ENCODE results near the gene ZNF275. TPM values are rescaled to one million over a fixed set of nuclear protein-coding genes. Genes with fewer than 3 reads are reported as not detected.

Gene ZNF275
- total RNA-seq, 4 donors from 2014 or later = 8.2 to 16.4 (median 12.1) TPM

DNA sequence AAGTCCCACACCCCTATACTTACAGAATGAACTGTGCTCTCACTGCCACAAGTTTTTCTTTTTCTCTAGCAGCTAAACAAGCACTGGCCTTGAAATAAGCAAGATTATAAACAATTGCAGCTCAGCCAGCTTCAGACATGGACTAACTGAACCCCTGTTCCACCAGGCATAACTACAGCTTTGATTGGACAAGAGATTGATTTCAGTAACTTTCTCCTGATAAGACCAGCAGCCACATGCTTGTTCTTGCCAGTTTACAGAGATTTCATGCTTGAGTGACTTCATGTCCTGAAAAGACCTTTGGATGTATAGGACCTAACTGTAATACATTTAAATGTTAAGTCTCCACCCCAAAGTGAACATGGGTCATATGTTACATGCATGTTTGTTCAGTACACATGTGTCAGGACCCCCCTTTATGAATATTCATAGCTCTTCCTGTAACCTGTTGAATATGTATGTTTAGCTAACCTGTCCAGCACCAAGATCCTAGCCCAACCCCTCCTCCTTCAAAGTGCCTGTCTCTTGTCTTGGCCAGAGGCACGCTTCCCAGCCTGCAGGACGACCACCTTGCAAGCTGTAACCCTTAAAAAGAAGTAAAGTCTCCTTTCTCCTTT is 27.9 kb downstream of the ZNF275 start:
- H3K4me3 ChIP-seq (replicated peaks in 1 of 3) = no peak overlapping the region
- intact Hi-C loops (cut with DNase I) = no loop called here
- no peak overlapping the region for H3K27ac ChIP-seq
- no peaks in the 10 kb centered on the region for H3K9me3 ChIP-seq
- no peak for DNase-seq
- no peaks in the 10 kb centered on the region for H3K36me3 ChIP-seq
- H3K27me3 ChIP-seq = no peaks in the 10 kb centered on the region
- 0 to 43% methylated on average over 2 of the region's 2 CpGs for WGBS, 2 donors
- H3K4me1 ChIP-seq = peaks cover 7 to 8% of the 10 kb centered on the region in 2 donors
- no peak for TF ChIP-seq POLR2A (IDR thresholded peaks at IDR 0.05)
- TF ChIP-seq, protein P1, sequence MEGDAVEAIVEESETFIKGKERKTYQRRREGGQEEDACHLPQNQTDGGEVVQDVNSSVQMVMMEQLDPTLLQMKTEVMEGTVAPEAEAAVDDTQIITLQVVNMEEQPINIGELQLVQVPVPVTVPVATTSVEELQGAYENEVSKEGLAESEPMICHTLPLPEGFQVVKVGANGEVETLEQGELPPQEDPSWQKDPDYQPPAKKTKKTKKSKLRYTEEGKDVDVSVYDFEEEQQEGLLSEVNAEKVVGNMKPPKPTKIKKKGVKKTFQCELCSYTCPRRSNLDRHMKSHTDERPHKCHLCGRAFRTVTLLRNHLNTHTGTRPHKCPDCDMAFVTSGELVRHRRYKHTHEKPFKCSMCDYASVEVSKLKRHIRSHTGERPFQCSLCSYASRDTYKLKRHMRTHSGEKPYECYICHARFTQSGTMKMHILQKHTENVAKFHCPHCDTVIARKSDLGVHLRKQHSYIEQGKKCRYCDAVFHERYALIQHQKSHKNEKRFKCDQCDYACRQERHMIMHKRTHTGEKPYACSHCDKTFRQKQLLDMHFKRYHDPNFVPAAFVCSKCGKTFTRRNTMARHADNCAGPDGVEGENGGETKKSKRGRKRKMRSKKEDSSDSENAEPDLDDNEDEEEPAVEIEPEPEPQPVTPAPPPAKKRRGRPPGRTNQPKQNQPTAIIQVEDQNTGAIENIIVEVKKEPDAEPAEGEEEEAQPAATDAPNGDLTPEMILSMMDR (IDR thresholded peaks at IDR 0.05) = no peak

DNA sequence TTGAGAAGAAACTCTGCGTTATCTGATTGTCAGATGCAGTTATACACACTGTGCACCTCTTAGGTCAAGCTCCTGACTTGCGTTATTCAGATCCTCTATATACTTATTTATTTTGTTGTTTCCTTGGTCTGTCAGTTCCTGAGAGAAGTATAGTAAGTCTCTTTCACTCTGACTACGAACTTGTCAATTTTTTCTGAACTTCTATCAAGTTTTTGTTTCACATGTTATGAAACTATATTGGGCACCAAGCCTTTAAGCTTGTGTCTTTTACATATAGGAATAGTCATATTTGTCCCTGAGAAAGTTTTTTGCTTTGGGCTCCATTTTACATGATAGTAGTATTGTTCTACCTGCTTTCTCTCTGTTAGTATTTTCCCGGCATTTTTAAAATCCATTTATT is 31.7 kb downstream of the ZNF275 start:
- Histone ChIP-seq H3K27me3 (peaks cover 5% of the 10 kb centered on the region), H3K4me3 (replicated peaks in 1 of 3) (no peak overlapping the region), H3K9me3 (no peaks in the 10 kb centered on the region), H3K4me1 (peaks cover 7 to 8% of the 10 kb centered on the region in 2 donors), H3K27ac (no peak overlapping the region), H3K36me3 (no peaks in the 10 kb centered on the region)
- intact Hi-C loops (cut with DNase I) = no loop called here
- DNase-seq = no peak
- TF ChIP-seq POLR2A (IDR thresholded peaks at IDR 0.05) = no peak
- TF ChIP-seq, protein P1 (IDR thresholded peaks at IDR 0.05) = no peak
- WGBS, 2 donors = 87 to 95% methylated on average over 4 of the region's 4 CpGs

GRCh38 chrX:153366119-153366518 is 32.2 kb downstream of the ZNF275 start:
- intact Hi-C loops (cut with DNase I) = no loop called here
- no peak overlapping the region for H3K4me3 ChIP-seq (replicated peaks in 1 of 3)
- no peak for TF ChIP-seq POLR2A (IDR thresholded peaks at IDR 0.05)
- TF ChIP-seq, protein P1 (IDR thresholded peaks at IDR 0.05) = no peak
- 93 to 96% methylated on average over 3 of the region's 3 CpGs for WGBS, 2 donors
- H3K27me3 ChIP-seq = peaks cover 5% of the 10 kb centered on the region
- no peaks in the 10 kb centered on the region for H3K9me3 ChIP-seq
- H3K36me3 ChIP-seq = no peaks in the 10 kb centered on the region
- no peak overlapping the region for H3K27ac ChIP-seq
- no peak for DNase-seq
- peaks cover 6 to 7% of the 10 kb centered on the region in 2 donors for H3K4me1 ChIP-seq

- intact Hi-C loops (cut with DNase I) = no loop called here
- WGBS, 2 donors = 74 to 86% methylated on average over 5 of the region's 5 CpGs
- Histone ChIP-seq H3K4me1 (no peaks in the 10 kb centered on the region), H3K9me3 (no peaks in the 10 kb centered on the region), H3K4me3 (replicated peaks in 1 of 3) (no peak overlapping the region), H3K36me3 (no peaks in the 10 kb centered on the region), H3K27me3 (peaks cover 5% of the 10 kb centered on the region), H3K27ac (no peak overlapping the region)
- TF ChIP-seq, protein P1 (IDR thresholded peaks at IDR 0.05) = no peak
- no peak for TF ChIP-seq POLR2A (IDR thresholded peaks at IDR 0.05)
- no peak for DNase-seq
Measured at GRCh38 chrX:153366878-153367538, 33.1 kb downstream of the ZNF275 start.

GRCh38 chrX:153370293-153371055 is 36.5 kb downstream of the ZNF275 start:
- no peak for TF ChIP-seq POLR2A (IDR thresholded peaks at IDR 0.05)
- TF ChIP-seq, protein P1 (IDR thresholded peaks at IDR 0.05) = no peak

More at GRCh38 chrX:153370293-153371055, 36.5 kb downstream of the ZNF275 start:
- H3K36me3 ChIP-seq = no peaks in the 10 kb centered on the region
- no peak overlapping the region for H3K4me3 ChIP-seq (replicated peaks in 1 of 3)
- WGBS, 2 donors = 82 to 87% methylated on average over 8 of the region's 8 CpGs
- no peak overlapping the region for H3K27ac ChIP-seq
- peaks cover 5% of the 10 kb centered on the region for H3K27me3 ChIP-seq
- no peaks in the 10 kb centered on the region for H3K9me3 ChIP-seq
- no peak for DNase-seq
- H3K4me1 ChIP-seq = no peaks in the 10 kb centered on the region
- intact Hi-C loops (cut with DNase I) = no loop called here
